ENCODE measurements around the gene HS3ST5.
A peak's percentile ranks its signal among the peaks of the same experiment; 100 is the strongest.

HS3ST5 gene, protein sequence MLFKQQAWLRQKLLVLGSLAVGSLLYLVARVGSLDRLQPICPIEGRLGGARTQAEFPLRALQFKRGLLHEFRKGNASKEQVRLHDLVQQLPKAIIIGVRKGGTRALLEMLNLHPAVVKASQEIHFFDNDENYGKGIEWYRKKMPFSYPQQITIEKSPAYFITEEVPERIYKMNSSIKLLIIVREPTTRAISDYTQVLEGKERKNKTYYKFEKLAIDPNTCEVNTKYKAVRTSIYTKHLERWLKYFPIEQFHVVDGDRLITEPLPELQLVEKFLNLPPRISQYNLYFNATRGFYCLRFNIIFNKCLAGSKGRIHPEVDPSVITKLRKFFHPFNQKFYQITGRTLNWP

GRCh38 chr6:114342826-114343781 lies at the start of gene HS3ST5:
Gene HS3ST5 (minus strand): TSS chr6:114343023. CDS start chr6:114062845, 280,178 bp downstream.
- no peak for DNase-seq

DNA sequence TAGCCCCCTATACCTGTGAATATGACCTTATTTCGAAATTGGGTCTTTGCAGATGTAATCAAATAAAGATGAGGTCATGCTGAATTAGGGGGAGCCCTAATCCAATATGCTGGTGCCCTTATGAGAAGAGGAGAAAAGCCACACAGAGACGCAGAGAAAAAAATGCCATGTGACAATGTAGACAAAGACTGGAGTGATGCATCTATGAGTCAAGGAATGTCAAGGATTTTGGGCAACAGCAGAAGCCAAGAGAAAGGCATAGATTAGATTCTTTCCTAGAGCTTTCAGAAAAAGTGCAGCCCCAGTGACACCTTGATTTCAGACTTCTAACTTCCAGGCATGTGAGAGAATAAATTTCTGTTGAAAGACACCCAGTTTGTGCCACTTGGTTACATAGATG lies 47.4 kb upstream of the HS3ST5 start:
- peak; percentile 1 for DNase-seq

DNA sequence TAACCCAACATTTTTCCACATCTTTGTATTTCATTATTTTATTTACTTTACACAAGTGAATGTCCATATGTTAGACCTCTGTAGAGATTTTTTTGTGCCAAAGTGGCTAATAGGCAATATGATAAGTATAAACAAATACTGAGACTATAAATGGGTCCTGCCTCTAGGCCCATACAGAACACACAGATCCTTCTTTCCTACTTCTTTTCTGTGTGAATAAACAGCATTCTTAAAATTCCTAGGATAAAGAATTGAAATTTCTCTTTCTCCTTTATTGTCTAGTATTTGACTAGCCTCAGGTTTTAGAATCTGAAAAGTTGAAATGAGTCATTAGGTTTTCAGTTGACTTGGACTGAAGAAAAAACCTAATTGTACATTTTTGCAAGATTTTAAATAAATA lies 46.3 kb upstream of the HS3ST5 start:
- DNase-seq, result no peak

- no peak for DNase-seq
Observed at GRCh38 chr6:114382406-114382805, 39.6 kb upstream of the HS3ST5 start.

GRCh38 chr6:114377881-114378280 lies 35.1 kb upstream of the HS3ST5 start:
- no peak for DNase-seq

DNA sequence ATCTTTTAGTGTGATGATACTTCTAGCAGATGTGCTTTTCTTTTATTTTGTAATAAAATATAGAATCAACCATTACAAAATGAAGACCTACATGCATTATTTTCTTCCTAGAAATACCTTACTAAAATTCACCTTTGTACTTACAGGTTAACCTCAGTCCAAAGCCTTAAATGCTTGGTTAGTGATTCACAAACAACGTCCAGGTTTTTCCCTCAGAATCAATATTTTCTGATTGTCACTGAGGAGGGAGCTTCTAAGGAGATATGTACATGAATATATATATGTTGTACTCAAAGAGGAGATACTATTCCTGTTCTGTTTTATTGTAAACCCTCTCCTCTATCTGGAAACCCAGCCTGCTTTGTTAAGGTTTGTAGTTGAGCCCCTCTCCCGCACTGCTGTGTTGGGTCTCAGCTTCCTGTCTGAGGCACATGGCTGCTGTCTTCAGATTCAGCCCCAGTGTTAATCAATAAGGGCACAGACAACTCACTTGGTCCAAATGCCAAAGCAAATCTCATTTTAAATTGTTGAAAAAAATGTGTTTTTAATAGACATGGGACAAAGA lies 33.9 kb upstream of the HS3ST5 start:
- no peak for DNase-seq

GRCh38 chr6:114375541-114376192 lies 32.8 kb upstream of the HS3ST5 start:
- peak; percentile 0 for DNase-seq

DNA sequence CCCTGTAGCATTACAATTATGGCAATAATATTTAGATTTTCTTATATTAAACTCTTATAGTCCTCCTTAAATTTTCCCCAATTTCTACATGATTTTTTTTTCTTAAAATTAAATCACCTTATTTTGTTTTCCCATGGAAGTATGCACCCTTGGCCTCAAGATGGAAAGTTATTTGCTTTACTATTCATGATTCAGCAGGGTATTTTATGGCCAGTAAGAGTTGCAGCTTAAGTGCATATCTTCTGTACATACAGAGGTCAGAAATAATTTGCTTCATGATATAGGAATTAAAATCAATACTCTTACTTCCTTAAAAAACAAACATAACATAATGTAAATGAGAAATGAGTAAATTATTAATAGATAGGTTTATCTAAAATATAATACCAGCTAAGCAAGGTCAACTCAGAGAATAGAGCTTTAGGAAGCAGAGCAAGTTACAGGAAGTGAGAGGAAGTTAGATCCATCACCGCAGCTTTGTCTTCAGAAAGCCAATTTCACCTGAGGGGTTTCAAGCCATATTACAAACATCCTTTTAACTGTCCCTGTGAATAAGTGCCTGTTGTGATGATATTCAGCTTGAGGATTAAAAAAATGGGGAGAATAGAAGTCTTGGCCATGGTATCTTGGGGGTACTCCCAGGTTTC lies 24.6 kb upstream of the HS3ST5 start:
- no peak for DNase-seq

- DNase-seq, result no peak
Observed at GRCh38 chr6:114366899-114367298, 24.1 kb upstream of the HS3ST5 start.

DNA sequence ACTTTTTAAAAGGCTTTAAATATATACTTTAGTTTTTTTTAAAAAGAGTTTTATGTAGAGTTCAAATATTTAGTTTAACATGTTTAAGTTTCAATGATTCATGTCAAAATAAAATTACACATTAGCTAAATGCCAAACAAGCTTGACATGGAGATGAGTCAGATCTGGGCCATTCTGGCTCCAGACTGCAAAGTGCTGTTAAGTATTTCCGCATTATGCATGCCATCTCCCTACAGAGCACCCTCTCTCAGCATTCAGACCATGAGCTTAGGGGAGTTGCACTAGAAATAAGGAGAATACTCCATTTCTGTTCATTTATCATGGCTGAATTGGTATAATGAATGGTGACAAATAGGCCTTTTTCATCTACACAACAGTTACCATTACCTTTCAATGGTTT lies 21.5 kb upstream of the HS3ST5 start:
- peak; percentile 36 for DNase-seq

GRCh38 chr6:114362957-114363356 lies 20.1 kb upstream of the HS3ST5 start:
- no peak for DNase-seq

GRCh38 chr6:114362396-114362795 lies 19.6 kb upstream of the HS3ST5 start:
- no peak for DNase-seq

GRCh38 chr6:114361036-114361435 lies 18.2 kb upstream of the HS3ST5 start:
- no peak for DNase-seq

DNA sequence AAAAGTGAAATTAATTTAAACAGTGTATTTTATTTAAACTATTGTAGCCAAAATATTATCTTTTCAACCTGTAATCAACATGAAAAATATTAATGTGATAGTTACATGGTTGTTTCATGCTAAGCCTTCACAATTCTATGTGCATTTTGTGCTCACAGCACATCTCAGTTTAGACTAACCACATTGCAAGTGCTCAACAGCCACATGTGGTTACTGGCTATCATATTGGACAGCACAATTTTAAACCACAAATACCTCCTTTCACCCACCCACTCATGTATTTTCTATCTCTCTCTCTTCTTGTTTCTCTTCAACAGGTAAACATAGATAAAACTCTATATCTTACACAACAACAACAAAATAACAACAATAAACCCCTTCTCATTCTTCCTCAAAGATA lies 12.5 kb upstream of the HS3ST5 start:
- no peak for DNase-seq

- no peak for DNase-seq
Observed at GRCh38 chr6:114354482-114354881, 11.7 kb upstream of the HS3ST5 start.

DNA sequence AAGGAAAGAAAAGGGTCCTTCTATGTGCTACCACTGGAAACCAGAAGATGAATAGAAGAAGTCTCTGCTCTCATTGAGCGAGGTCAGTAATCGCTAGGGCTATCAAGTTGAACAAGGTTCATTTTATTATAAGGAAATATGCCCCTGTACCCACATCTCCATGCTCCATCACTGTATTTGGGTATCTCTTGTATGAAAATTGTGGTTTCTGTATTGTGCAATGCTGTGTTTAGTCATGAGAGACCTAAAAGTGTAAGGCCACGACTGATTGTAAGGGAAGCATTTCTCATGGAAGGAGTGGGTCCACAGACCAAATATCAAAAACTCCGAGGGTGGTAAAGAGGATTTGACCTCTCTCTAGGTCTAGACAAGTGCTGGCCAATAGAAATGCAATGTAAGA lies 3.6 kb upstream of the HS3ST5 start:
- DNase-seq, result no peak

DNA sequence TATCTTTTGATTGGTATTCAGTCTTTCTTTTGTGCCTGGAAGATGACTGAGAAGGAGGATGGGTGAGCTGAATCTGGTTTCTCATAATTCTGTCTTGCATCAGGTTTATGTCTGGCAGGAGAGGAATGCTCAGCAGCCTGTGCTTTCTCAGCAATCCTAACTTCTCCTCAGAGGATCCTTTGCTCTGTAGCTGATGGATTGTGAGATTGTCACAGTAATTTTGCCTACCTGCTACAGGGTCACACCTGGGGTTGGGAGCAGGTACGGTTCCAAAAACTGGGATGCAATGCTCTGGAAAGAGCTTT lies 2.1 kb upstream of the HS3ST5 start:
- DNase-seq, result no peak

DNA sequence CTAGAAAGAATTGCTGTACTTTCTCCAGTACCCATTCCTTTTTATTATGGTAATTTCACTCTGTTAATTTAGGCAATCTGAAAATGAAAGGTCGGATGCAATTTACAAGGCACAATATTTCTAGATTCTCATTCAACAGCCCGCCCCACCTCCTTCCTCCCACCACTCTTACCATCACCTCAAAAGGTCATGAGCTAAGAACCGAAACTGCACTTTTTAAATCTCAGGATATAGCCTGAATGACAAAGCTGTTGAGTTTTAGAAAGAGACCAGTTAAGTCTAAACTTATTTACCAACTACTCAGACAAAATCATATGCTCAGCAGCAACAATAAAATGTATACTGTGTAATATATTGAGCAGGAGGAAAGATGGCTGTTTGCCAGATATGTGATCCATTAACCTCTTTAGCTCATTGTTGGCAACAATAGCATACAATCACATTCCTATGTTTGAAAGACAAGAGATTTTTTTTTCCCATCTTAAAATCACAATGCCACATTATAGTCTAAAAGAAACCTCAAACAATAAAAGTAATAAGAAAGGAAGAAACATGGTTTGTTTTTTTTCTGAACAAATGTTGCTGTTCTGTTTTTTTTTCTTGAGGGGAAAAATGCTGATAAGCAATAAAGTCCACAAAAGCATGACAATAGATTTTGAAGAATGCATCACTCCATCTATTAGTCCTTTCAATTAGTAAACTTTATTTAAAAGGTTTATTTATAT lies 1.6 kb upstream of the HS3ST5 start:
- DNase-seq, result no peak

- no peak for DNase-seq
Observed at GRCh38 chr6:114343782-114344144, 940 bp upstream of the HS3ST5 start.

- no peak for DNase-seq
Observed at GRCh38 chr6:114342086-114342825, 567 bp downstream of the HS3ST5 start.

GRCh38 chr6:114339706-114340105 lies 3.1 kb downstream of the HS3ST5 start:
- no peak for DNase-seq
